ENCODE data around the gene FAF2.

GRCh38 chr5:176446884-176447590, 1.1 kb upstream of the FAF2 start:
- no peak for TF ChIP-seq EZH2 (IDR thresholded peaks at IDR 0.05; ENCODE audit: borderline replicate concordance, low read depth, low read length, poor library complexity, severe bottlenecking)
- TF ChIP-seq, protein P1, sequence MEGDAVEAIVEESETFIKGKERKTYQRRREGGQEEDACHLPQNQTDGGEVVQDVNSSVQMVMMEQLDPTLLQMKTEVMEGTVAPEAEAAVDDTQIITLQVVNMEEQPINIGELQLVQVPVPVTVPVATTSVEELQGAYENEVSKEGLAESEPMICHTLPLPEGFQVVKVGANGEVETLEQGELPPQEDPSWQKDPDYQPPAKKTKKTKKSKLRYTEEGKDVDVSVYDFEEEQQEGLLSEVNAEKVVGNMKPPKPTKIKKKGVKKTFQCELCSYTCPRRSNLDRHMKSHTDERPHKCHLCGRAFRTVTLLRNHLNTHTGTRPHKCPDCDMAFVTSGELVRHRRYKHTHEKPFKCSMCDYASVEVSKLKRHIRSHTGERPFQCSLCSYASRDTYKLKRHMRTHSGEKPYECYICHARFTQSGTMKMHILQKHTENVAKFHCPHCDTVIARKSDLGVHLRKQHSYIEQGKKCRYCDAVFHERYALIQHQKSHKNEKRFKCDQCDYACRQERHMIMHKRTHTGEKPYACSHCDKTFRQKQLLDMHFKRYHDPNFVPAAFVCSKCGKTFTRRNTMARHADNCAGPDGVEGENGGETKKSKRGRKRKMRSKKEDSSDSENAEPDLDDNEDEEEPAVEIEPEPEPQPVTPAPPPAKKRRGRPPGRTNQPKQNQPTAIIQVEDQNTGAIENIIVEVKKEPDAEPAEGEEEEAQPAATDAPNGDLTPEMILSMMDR (conservative IDR thresholded peaks at IDR 0.05; ENCODE audit: low read depth, low read length), result no peak

Data from A673 (cell line).